Neural progenitor cell (in vitro differentiated cells): ENCODE data around the gene DCAF8.

Source experiments
- EZH2phosphoT487 ChIP-seq: fragments of 200-600 bp; sonication (generic); IDR thresholded peaks from 2 replicates; pipeline ENCODE4 v1.6.1; 2017; ENCODE audit warnings: antibody characterized with exemption
- TF ChIP-seq, protein P1 (sequence below): fragments of 200-600 bp; sonication (generic); IDR thresholded peaks from 2 replicates; pipeline ENCODE4 v1.5.1; 2017; ENCODE audit warnings: antibody characterized with exemption, mild to moderate bottlenecking

- TF ChIP-seq, protein P1, sequence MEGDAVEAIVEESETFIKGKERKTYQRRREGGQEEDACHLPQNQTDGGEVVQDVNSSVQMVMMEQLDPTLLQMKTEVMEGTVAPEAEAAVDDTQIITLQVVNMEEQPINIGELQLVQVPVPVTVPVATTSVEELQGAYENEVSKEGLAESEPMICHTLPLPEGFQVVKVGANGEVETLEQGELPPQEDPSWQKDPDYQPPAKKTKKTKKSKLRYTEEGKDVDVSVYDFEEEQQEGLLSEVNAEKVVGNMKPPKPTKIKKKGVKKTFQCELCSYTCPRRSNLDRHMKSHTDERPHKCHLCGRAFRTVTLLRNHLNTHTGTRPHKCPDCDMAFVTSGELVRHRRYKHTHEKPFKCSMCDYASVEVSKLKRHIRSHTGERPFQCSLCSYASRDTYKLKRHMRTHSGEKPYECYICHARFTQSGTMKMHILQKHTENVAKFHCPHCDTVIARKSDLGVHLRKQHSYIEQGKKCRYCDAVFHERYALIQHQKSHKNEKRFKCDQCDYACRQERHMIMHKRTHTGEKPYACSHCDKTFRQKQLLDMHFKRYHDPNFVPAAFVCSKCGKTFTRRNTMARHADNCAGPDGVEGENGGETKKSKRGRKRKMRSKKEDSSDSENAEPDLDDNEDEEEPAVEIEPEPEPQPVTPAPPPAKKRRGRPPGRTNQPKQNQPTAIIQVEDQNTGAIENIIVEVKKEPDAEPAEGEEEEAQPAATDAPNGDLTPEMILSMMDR: no peak
- no peak for TF ChIP-seq EZH2phosphoT487
Observed at GRCh38 chr1:160221089-160221488, 41.3 kb downstream of the DCAF8 start.
